Activated B cell treated with CpG ODN at 0.5 μM for 24 hours (primary cell): ENCODE results near the gene BCL6. TPM values are rescaled to one million over a fixed set of nuclear protein-coding genes. Genes with fewer than 3 reads are reported as not detected.

Experiments
- ATAC-seq: fragments of 200-7000 bp; cut with Tn5 transposase; one replicate; pipeline ENCODE4 v1.10.0; 2021; ENCODE audit warnings: low read depth, mild to moderate bottlenecking, moderate library complexity
- CTCF ChIA-PET: fragments of 350-600 bp; sonication (Branson Sonifier 250); formaldehyde crosslinking; loops from one replicate; lab custom pipeline; 2021; ENCODE audit warnings: antibody characterized with exemption; lab: Charles Lee
- POLR2A ChIA-PET: fragments of 350-600 bp; sonication (Branson Sonifier 250); formaldehyde crosslinking; loops from one replicate; lab custom pipeline; 2021; ENCODE audit warnings: antibody characterized with exemption; lab: Charles Lee
- DNase-seq: peaks from one replicate; pipeline ENCODE4 v3.0.0; 2022
- H3K27ac Mint-ChIP-seq: one replicate; pipeline ENCODE4 v1.8.0; 2020; ENCODE audit warnings: mixed read lengths
- H3K27me3 Mint-ChIP-seq: one replicate; pipeline ENCODE4 v1.8.0; 2021; ENCODE audit warnings: mixed read lengths
- H3K36me3 Mint-ChIP-seq: one replicate; pipeline ENCODE4 v1.8.0; 2021; ENCODE audit warnings: low read depth, mixed read lengths
- H3K4me1 Mint-ChIP-seq: one replicate; pipeline ENCODE4 v1.8.0; 2021; ENCODE audit warnings: mixed read lengths
- H3K4me3 Mint-ChIP-seq: one replicate; pipeline ENCODE4 v1.8.0; 2020; ENCODE audit warnings: mild to moderate bottlenecking, mixed read lengths
- H3K9me3 Mint-ChIP-seq: one replicate; pipeline ENCODE4 v1.8.0; 2020; ENCODE audit warnings: mixed read lengths
- CTCF ChIP-seq: fragments of 200-600 bp; IDR thresholded peaks from one replicate; pipeline ENCODE4 v1.8.0; 2022; ENCODE audit warnings: antibody characterized with exemption, mild to moderate bottlenecking
- intact Hi-C: fragments of 100-400 bp; cut with micrococcal nuclease; formaldehyde crosslinking; loops from one replicate; pipeline ENCODE4 v1.15.1; 2024
- total RNA-seq: library from RNA; stranded (reverse); gene quantifications from 2 replicates; pipeline ENCODE4 v1.2.3, GENCODE V29; 2022

Gene BCL6
- total RNA-seq, 1 donor from 2014 or later = 100 TPM

DNA sequence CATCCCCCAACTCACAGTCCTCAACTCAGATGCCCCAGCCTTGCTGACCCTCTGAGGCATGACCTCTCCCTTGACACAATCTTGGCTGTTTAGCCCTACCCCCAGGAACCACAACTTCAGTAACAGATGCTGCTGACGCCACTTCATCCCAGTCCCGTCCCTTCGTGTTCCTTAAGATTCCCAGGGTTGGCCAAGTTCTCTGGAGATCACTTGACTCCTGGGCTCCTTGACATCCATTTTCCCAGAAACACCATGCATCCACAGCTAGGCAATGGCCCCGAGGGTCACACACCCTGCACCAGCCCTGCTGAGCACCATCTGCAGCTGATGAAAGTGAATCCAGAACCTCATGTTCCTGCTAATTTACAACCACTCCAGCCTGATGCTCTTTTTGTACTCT lies 49.8 kb downstream of the BCL6 start:
- ATAC-seq = no peak
- no peaks in the 10 kb centered on the region for H3K9me3 Mint-ChIP-seq
- no peak overlapping the region for H3K4me3 Mint-ChIP-seq
- no peak overlapping the region for H3K27ac Mint-ChIP-seq
- no peak for DNase-seq
- no peak for TF ChIP-seq CTCF
- ChIA-PET POLR2A (no interaction called here), CTCF (interaction anchor here (3.6 kb wide), 1 partner anchor 16 kb away, joined by 15 read pairs; no protein-coding TSS in a partner anchor)
- peaks cover 23% of the 10 kb centered on the region for H3K27me3 Mint-ChIP-seq
- no peaks in the 10 kb centered on the region for H3K4me1 Mint-ChIP-seq
- H3K36me3 Mint-ChIP-seq = no peaks in the 10 kb centered on the region
- intact Hi-C loops = no loop called here

GRCh38 chr3:187694801-187695200 lies 50.5 kb downstream of the BCL6 start:
- ATAC-seq = no peak
- no peak for DNase-seq
- Mint-ChIP-seq H3K36me3 (no peaks in the 10 kb centered on the region), H3K4me3 (no peak overlapping the region), H3K27me3 (peaks cover 27% of the 10 kb centered on the region), H3K9me3 (no peaks in the 10 kb centered on the region), H3K4me1 (no peaks in the 10 kb centered on the region), H3K27ac (no peak overlapping the region)
- intact Hi-C loops = no loop called here
- TF ChIP-seq CTCF = no peak
- POLR2A ChIA-PET = no interaction called here
- CTCF ChIA-PET = interaction anchor here (3.6 kb wide), 1 partner anchor 16 kb away, joined by 15 read pairs; no protein-coding TSS in a partner anchor

DNA sequence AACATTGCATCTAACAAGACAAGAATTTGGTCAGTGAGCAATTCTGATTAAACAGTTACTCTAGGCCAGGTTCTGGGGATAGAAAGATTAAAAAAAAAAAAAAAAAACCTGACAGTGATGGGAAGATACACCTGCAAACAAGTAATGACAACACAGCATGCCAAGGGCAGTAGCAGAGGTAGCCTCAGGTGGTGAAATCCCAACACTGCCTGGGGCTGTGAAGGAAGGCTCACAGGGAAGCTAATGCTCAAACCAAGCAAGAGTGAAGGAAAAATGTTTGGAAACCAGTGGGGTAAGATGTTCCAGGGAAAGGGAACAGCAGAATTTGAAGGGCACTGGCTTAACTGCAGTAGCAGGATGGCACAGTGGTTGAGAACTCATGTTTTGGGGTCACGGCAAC lies 51.8 kb downstream of the BCL6 start:
- ATAC-seq = no peak
- POLR2A ChIA-PET = no interaction called here
- intact Hi-C loops = no loop called here
- Mint-ChIP-seq H3K4me1 (no peaks in the 10 kb centered on the region), H3K4me3 (no peak overlapping the region), H3K9me3 (no peaks in the 10 kb centered on the region), H3K27me3 (peaks cover 32% of the 10 kb centered on the region), H3K36me3 (no peaks in the 10 kb centered on the region), H3K27ac (no peak overlapping the region)
- TF ChIP-seq CTCF = no peak
- no peak for DNase-seq
- CTCF ChIA-PET = interaction anchor here (3.6 kb wide), 1 partner anchor 14 kb away, joined by 15 read pairs; no protein-coding TSS in a partner anchor

DNA sequence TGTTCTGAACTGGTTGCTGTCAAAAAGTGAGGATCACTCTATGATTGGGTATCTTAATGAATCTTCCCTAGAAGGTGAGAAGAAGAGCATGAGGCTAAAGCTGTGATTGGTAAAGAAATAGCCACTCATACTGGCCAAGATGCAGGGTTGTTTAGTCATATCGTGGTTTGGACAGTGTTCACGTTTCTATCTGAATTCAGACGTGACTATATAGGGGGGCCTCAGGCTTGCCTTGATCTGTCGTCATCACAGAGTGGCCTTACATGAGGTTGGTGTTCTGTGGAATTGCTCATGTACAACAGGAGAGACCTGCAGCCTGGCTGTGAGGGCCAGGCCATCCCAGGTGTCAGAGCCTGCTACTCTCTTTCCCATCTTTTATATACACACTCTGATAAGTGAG lies 55.3 kb downstream of the BCL6 start:
- DNase-seq (no peak), ATAC-seq (no peak)
- intact Hi-C loops = no loop called here
- Mint-ChIP-seq H3K9me3 (peaks cover 10% of the 10 kb centered on the region), H3K4me3 (no peak overlapping the region), H3K27ac (no peak overlapping the region), H3K4me1 (no peaks in the 10 kb centered on the region), H3K27me3 (peaks cover 25% of the 10 kb centered on the region), H3K36me3 (no peaks in the 10 kb centered on the region)
- no peak for TF ChIP-seq CTCF
- POLR2A ChIA-PET = no interaction called here
- CTCF ChIA-PET = no interaction called here

DNA sequence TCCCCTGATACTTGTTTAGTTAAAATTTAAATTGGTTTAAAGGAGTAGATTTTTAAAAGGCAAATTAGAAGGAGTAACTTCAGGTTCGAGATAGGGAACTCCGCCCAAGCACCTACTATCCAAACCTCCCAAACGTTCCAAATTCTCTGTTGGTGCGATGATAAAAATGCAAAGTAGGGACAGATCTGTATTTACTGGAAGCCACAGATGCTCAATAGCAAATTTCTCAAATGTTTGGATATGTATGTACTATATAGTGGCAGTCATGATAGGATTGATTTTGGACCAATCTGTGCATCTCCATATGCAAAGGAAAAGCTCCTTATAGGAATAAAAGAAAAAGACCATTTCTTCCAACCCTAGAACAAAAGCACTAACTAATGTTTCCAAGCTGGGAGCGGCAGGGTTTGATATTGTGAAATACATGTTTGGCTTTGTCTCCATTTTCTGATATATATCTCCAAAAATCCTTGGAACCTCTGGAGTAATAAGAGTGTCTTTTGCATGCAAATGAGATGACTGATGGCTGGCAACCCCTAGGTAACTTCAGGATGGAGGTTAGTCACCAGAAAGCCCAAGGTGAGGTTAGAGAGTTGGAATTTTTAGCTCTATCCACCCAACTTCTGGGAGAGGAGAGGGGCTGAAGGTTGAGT lies 58.5 kb downstream of the BCL6 start:
- ChIA-PET CTCF (interaction anchor here (1.3 to 2.6 kb wide), 2 partner anchors 7 to 367 kb away, joined by 6 to 13 read pairs; no protein-coding TSS in a partner anchor), POLR2A (no interaction called here)
- Mint-ChIP-seq H3K4me1 (no peaks in the 10 kb centered on the region), H3K27ac (no peak overlapping the region), H3K4me3 (no peak overlapping the region), H3K27me3 (peaks cover 16% of the 10 kb centered on the region), H3K36me3 (no peaks in the 10 kb centered on the region), H3K9me3 (peaks cover 13% of the 10 kb centered on the region)
- no peak for DNase-seq
- no peak for ATAC-seq
- no peak for TF ChIP-seq CTCF
- intact Hi-C loops = no loop called here
